GM18861 (cell line): ENCODE data around the gene GRHPR.

Source experiments
- ATAC-seq: cut with Tn5 transposase; IDR thresholded peaks from one replicate; pipeline ENCODE4 v1.9.1; 2021; ENCODE audit not compliant: unreplicated experiment

GRHPR gene

DNA sequence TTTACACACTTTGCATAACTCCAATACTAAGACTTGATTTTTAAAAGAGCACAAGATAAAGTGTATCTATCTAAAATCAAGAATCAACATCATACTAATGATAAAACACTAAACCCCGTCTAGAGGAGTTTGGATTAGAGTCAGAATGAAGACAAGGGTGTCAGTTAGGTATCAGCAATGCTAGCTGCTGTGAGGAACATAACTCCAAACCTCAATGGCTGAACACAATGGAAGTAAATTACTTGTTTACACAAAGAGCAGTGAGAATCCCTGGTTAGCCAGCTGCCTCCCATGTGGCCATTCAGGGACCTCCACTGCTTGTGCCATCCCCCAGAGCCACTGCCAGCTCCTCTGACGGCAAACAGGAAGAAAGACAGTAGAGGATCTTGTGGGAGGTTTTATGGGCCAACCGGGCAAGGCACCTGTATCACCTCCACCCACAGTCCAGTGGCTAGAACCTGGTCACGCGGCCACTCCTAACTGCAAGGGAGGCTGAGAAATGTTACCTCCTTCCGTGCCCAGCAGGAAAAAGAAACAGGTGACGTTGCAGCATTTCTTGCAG is 24.0 kb upstream of the GRHPR start:
- ATAC-seq = no peak

DNA sequence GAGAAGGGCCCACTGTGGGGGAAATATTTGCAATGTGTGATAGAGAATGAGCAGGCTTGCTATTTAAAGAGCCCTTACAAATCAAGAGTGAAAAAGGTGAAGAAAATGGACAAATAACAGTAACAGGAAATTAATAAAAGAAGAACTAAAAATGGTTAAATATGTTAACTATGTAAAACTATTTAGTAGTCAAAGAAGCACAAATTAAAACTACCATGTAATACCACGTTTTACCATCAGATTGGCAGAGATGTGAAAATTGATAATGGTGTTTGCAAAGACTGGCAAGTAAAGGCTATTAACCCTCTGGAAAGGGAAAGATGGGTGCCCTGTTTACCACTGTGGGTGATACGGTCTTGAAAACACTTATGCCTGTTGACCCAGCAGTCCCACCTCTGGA is 23.2 kb upstream of the GRHPR start:
- ATAC-seq = no peak

DNA sequence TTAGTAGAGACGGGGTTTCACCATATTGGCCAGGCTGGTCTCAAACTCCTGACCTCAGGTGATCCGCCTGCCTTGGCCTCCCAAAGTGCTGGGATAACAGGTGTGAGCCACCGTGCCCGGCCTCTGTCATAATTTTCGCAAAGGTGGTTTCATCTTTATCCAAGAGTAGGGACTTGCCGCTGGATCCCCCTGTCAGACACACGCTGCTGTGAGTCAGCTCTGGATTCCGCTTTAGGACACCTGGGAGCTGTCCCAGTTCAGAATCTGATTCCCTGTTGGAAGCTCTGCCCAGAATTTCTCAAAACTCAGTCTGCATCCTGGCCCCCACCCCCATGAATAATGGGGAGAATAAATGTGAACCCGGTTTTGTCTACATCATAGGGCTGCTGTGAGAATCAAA is 17.9 kb upstream of the GRHPR start:
- no peak for ATAC-seq

DNA sequence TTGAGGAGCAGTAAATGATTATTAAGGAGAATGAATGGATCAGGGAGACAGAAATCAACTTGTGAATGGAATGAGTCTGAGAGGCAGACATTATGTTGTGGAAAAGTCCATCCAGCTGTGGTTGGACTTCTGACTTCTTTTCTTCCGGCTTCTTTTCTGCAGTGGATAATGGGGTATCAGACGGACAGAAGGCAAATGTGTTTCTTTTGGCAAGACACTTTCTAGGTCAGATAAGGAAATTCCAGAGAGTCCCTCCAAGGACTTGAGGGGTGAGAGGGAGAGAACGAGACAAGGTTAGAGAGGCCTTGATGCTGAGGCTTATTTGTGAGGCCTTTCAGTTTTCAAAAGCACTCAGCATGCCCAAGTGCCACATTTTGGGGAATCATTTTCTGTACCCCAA is 17.1 kb upstream of the GRHPR start:
- ATAC-seq = no peak

DNA sequence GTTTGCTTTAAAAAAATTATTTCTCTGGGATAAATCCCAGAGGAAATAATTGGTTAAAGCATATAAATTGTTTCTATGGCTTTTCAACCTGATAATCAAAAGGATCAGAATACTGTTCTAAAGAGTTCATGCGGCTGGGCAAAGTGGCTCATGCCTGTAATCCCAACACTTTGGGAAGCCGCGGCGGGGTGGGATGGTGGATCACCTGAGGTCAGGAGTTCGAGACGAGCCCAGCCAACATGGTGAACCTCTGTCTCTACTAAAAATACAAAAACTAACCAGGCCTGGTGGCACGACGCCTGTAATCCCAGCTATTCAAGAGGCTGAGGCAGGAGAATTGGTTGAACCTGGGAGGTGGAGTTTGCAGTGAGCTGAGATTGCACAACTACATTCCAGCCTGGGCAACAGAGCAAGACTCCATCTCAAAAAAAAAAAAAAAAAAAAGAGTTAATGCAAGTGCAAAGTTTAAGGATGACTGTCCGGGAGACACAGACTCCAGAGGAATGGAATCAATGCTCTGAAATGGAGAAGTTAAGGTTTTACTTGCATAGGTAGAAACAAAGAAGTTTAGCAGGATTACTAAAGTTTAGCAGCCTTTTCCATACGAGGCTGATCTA is 16.6 kb upstream of the GRHPR start:
- ATAC-seq = no peak

DNA sequence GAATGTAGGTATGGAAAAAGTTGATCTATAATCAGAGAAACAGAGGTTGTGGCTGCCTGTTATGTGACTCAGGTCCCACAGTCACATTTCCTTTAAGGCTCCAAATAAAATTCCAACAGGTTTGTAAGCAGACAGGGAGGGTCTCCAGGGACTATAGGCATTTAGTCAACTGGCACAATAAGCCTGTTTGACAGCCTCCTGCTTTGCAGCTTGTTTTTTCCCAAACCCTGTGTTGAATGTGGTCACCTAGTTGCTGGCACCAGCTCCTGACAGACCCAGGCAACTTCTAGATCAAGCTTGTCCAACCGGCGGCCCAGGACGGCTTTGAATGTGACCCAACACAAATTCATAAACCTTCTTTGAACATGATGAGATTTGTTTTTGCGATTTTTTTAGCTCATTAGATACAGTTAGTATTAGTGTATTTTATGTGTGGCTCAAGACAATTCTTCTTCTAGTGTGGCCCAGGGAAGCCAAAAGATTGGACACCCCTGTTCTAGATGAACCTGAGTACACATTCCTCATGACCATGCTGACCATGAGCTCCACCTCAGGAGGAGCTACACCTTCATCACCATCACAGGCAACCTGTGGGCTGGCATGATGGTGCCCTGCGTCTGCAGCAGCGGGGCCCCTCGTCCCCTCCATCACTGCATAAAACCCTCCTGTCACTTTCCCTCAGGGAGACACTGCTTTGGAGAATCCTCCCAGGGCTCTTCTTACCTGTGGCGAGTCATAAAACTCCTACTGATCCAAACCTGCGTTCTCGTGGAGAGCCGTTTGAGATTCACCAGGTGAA is 15.7 kb upstream of the GRHPR start:
- ATAC-seq = no peak

DNA sequence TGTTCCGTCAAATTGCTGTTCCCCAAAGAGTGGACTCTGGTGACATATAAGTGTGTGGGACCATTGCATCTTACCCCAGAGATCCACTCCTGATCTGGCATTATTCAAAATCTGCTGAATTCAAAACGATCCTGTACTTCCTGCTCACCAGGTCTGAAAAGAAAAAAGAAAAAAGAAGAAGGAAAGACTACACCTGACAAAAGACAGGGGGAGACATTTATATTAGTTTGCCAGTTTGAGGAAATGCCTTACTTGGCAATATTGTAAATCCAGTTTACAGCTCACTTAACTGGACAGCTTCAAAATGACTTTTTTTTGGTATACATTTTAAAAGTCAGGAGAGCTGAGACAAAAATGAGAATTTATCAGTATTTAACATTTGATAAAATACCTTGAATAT is 15.0 kb upstream of the GRHPR start:
- ATAC-seq = no peak

DNA sequence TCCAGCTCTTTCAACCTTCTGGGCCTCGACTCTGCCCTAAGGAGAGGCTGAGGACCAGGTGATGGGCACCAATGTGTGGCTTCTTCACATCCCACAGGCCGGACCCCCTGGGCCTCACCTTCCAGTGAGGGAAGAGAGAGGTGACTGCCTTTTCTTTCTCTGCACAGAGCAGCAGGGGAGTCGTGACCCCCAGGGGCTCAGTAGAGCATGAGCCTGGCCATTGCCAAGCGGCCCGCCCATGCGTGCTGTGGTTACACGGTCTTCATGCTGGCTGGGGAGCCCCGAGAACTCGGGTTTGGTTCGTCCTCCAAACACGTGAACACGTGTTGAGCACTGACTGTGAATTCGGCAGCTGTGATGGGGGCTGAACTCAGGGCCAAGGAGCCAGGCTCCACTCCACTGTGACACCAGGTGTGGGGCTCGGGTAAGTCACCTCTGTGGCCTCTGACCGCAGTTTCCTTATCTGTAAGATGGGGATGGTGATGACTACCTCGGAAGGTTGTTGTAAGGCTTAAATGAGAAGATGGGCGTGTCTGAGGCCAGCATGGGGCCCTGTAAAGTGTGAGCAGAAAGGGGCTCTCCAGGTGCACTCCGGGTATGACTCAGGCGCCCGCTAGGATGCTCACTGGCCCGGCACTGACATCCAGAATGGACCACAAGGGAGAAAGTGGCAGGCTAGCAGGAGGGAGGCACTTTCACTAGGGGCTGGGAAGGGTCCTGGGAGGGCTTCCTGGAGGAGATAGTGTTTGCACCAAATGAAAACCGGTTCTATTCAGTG is 13.4 kb upstream of the GRHPR start:
- ATAC-seq = peak; percentile 73

DNA sequence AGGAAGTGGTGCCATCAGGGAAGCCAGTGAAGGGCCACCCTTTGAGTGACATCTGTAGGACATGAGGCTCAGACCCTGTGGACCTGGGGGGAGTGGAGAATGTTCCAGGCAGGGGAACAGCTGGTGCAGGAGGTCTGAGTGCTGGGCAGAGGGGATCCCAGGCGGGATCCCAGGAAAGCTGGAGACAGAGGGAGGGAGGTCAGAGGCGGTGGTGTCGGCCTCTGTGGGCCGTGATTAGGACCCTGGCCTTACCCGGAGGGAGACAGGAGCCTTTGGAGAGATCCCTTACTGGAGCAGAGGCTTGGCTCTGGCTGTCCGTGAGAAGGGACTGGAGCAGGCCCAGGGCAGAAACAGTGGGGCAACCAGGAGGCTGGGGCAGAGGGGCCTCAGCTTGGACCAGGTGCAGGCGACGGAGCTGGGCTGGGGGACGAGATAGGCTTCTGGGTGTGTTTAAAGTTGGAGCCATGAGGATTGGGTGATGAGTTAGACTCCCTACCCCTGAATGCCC is 12.1 kb upstream of the GRHPR start:
- no peak for ATAC-seq

DNA sequence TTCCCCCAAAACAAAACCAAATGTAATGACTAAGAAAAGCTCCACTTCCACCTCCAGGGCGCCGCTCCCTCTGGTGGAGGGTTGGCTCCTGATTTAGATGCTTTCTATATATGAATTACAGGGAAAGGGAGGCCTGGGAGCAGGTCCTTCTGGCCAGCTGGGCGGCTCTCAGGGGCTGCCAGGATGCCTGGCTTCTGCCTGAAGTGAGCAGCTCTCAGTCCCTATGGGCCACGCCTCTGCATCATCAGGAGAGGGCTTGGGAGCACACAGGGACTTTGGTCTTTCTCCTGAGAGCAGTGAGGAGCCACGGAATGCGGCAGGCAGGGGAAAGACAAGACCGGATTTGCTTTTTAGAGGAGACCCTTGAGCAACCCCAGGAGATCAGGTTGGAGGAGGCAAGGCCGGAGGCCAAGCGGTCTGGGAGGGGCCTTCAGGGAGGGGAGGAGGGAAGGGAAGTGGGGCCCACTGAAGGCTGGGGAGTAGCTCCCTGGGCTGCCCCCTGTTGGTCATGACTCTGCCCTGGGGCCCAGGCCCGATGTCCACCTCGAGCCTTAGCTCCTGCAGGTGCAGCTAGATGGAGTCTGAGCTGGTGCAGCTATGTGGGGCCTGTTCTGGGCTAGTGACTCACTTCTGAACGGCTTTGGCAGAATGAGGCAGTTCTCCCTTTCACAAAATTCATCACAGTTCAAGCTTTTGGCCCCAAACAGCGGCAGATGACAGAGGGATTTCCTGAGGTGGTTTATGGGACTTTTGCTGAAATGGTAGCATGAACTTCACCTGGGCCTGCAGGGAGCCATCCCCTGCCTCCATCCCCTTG is 11.3 kb upstream of the GRHPR start:
- ATAC-seq = peak; percentile 15

DNA sequence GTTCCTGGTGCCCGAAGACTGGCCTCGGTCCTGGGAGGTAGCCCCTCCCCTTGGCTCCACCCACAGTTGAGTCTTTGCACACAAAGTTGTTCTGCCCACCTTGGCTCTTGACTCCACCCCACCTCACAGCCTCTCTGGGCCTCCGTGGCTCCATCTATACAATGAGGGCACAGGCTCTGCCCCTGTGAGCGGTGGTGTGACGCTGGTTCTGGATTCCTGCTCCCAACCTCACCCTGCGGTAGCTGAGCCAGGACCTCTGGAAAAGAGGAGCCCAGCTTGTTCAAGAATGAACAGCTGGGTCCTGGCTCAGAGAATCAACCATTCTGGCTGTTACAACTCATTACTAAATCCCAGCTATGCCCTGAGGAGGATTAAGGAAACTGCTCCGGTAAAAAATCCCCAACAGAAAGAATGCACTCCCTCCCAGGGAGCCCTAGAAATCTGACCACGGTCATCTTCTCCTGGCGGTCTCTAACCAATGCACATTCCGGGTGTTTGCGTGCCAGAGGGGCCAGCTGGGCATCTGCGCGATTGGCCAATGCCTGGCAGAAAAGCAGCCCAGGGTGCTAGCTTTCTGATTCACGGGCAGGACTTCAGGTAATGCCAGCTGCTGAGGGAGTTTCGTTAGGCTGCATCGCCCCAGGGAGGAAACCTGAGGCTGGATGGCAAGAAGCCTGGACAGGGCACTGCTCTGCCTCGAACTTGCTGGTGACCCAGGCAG is 9.9 kb upstream of the GRHPR start:
- ATAC-seq = no peak

DNA sequence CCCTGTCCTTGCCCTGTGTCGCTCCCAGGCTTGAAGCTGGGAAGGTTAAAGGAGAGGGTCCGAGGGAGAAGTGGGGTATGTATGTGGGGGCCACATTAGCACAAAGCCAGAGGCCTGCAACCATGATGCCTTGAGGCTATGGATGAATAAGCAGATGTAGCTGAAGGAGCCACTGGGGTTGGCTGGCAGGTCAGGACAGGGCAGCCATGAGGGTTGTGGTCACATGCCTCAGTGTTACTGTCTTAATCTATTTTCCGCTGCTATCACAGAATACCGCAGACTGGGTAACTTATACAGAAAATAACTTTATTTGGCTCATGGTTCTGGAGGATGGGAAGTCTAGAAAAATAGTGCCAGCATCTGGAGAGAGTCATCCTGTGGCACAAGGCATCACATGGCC is 9.2 kb upstream of the GRHPR start:
- ATAC-seq = no peak

DNA sequence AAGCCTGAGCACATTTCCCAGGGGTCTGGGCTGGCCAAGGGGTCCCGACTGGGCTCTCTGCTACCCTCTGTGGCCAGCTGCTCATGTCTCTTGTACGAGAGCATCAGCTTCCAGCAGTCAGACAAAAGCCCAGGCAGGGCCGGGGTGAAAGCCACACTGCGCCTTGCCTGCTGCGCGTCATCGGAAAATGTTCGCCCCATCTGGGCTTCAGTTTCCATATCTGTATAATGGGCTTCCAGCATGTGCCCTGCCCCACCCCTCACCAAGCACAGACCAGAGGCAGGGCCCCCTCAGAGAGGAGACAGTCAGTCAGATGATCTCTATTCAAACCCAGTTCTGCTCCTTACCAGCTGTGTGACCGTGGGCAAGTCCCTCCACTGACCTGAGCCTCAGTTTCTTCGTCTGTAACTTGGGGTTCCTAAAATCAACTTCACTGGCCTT is 8.0 kb upstream of the GRHPR start:
- ATAC-seq = no peak

DNA sequence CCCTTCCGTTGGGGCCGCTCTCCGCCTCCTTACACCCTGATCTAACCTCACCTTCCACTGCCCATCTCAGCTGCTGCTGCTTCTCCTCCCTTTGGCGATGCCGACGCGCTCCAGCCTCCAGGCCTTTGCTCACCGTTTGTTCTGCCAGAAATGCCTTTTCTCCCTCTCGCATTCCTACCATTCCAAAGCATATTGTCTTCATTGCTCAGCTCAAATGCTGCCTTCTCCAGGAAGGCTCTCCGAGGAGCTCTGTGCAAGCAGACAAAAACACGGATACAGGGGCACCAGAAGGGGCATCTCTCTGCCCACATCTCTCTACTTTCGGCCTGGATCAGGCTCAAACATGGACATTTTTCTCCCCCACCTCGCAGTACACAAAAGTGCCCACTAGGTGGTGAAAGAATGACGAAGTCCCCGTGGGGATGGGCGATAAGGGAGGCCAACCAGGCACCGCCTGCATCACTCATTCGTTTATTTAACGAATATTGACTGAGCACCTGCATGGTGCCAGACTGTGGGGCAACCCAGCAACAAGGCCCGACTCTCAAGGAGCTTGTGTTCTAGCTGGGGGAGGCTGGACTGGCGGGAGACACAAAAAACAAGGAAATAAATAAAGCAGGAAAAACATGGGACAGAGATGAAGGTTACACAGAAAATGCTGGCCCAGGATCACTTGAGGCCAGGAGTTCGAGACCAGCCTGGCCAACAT is 7.3 kb upstream of the GRHPR start:
- ATAC-seq = no peak

DNA sequence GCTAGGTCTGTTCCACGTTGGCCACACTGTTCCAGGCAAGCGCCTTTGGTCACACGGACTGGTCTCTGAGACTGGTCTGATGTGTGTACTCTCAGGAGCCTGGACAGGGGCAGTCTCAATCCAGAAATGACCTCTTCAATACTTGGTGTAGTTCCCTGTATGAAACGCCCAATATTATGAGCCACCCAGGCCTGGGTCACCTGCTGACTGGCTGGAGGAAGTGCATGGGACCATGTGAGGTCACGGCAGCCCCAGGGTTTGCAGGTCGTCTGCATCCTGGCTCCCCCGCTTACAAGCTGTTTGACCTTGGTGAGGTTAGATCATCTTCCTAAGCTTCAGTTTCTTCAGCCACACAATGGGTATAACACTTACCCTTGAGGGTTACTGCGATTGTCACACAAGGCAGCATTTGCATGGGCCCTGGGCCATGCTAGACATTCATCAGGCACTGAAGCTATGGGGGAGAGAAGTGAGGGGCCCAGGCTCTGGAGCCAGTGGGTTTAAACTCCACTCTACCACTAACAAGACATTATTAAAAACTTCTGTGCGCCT is 5.2 kb upstream of the GRHPR start:
- ATAC-seq = no peak

DNA sequence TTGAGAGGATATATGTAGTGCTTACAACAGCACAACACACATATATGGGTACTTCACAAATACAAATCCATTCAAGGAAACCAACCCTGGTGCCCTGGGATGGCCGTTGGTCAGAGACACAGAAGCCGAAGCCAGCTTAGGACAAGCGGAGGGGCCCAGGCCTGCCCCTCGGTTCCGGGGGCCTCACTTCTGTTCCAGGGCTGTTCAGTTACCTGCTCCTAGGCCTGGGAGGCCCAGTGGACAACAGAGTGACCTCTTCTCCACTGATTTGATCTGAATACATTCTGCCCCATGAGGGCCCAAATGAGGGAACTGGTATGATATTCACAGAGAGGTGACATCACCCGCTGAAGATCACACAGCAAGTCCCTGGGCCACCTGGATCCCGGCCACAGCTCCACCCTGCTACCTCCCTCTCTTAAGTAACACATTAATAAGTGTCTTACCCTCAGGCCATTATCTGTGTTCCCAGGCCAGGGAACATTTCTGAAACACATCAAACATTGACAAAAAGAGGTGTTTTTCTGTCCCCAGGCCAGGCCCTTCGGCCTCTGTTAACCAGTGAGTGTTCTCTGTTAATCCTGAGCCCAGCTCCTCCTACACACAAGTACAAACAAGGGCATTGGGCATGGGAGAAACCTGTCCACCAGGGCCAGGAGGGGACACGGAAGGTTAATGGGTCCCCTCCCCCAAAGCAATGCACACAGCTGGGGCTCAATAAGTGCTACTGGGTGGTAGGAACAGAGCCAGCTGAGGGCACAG is 4.5 kb upstream of the GRHPR start:
- no peak for ATAC-seq

DNA sequence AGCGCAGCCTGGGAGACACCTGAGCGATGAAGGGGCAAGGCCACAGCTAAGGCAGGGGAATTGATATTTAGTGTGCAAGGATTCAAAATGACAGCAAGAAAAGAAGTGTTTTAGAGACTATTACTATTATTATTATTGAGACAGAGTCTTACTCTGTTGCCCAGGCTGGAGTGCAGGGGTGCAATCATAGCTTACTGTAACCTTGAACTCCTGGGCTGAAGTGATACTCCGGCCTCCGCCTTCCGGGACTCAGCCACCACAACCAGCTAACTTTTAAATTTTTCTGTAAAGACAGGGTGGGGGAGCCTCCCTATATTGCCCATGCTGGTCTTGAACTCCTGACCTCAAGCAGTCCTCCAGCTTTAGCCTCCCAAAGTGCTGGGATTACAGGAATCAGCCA is 3.3 kb upstream of the GRHPR start:
- no peak for ATAC-seq
